ENCODE data around the gene SELENON. TPM values are rescaled to one million over a fixed set of nuclear protein-coding genes. Genes with fewer than 3 reads are reported as not detected.
A peak's percentile ranks its signal among the peaks of the same experiment; 100 is the strongest.

SELENON gene
- total and polyA plus RNA-seq, 2 of the 8 experiments (the other 6 are each of a cell fraction or from before 2014, with no cell fraction given): 43.0 to 77.6 TPM

GRCh38 chr1:25863486-25864262, 63.7 kb downstream of the SELENON start:
- H3K27me3 ChIP-seq (replicated peaks in 1 of 4; ENCODE audit: control insufficient read depth in 3 of 4, extremely low read depth in 1 of 4, insufficient read depth in 3 of 4, low read length in 3 of 4): no peaks in the 10 kb centered on the region
- H2BK15ac ChIP-seq (ENCODE audit: low read length): no peak overlapping the region
- peaks cover 0 to 1% of the 10 kb centered on the region in 2 experiments; a peak in 2 of 4 replicates for H3K79me2 ChIP-seq (ENCODE audit: control insufficient read depth in 1 of 2, insufficient read depth in 2 of 2, low read length in 2 of 2)
- no peak overlapping the region for H3K27ac ChIP-seq (ENCODE audit: low read depth, low read length)
- H4K5ac ChIP-seq (ENCODE audit: insufficient read length, low read depth, low read length): no peak overlapping the region
- no peak overlapping the region for H3K4me2 ChIP-seq (ENCODE audit: insufficient read depth in 1 of 2, low read depth in 2 of 2, low read length in 2 of 2)
- H4K91ac ChIP-seq (replicated peaks; ENCODE audit: insufficient read length, low read length): no peak overlapping the region
- TF ChIP-seq RAD21 (IDR thresholded peaks at IDR 0.05 in 1 of 2, conservative IDR thresholded peaks at IDR 0.05 in 1 of 2; ENCODE audit: low read depth in 2 of 2, low read length in 2 of 2) (peak in 1 of 2 experiments; percentile 9; a peak in 1 of 4 replicates), SAP30 (IDR thresholded peaks at IDR 0.05; ENCODE audit: insufficient read depth, insufficient replicate concordance, low read length) (no peak), USF2 (IDR thresholded peaks at IDR 0.05; ENCODE audit: low read length) (no peak), POLR2AphosphoS5 (IDR thresholded peaks at IDR 0.05; ENCODE audit: low read depth, low read length) (no peak), CTCF (IDR thresholded peaks at IDR 0.05; ENCODE audit: control extremely low read depth in 1 of 3, insufficient read depth in 1 of 3, low read depth in 1 of 3, low read length in 3 of 3) (peak; percentile 2 to 29 (median 26); a peak in 2 of 4 replicates), KDM1A (IDR thresholded peaks at IDR 0.05; ENCODE audit: borderline replicate concordance, low read length) (no peak)
- no peak for DNase-seq (ENCODE audit: low read depth in 1 of 2, low spot score in 2 of 2)
- H3K4me3 ChIP-seq (ENCODE audit: extremely low read depth in 1 of 4, insufficient read depth in 2 of 4, low read depth in 3 of 4, low read length in 4 of 4): no peak overlapping the region
- H3K56ac ChIP-seq (replicated peaks; ENCODE audit: insufficient read length, low read depth, low read length): no peak overlapping the region
- no peak overlapping the region for H2AFZ ChIP-seq (ENCODE audit: low read length)
- no peak overlapping the region for H3K4ac ChIP-seq (replicated peaks; ENCODE audit: insufficient read length, low read depth, low read length)
- WGBS, 2 experiments (ENCODE audit: extremely low coverage in 1 of 2, insufficient coverage in 1 of 2, insufficient read length in 1 of 2, insufficient replicate concordance in 2 of 2, low coverage in 1 of 2, low lambda C conversion rate in 2 of 2, missing lambda C conversion rate in 1 of 2): 92% methylated on average over 25 of the region's 25 CpGs; no CpG with 5 or more reads in 1 of the 2 experiments
- no peak overlapping the region for H3K9ac ChIP-seq (replicated peaks in 1 of 4; ENCODE audit: extremely low read depth in 1 of 4, low read depth in 3 of 4, low read length in 3 of 4)
- peaks cover 0 to 8% (median 1%) of the 10 kb centered on the region in 4 experiments; a peak in 3 of 8 replicates for H3K36me3 ChIP-seq (ENCODE audit: control insufficient read depth in 2 of 4, insufficient read depth in 4 of 4, low read length in 3 of 4)
- H2BK5ac ChIP-seq (ENCODE audit: low read depth, low read length): no peak overlapping the region
- POLR2A ChIA-PET (ENCODE audit: partially characterized antibody): interaction anchor here (1.1 to 1.6 kb wide), 4 partner anchors 12 to 35 kb away, joined by 3 to 5 read pairs (median 4); partner anchors contain the start of gene PAQR7
- no peak overlapping the region; the same call in 1 of the 2 replicates for H4K8ac ChIP-seq (ENCODE audit: extremely low read depth, insufficient read depth, low read length)
- no peak overlapping the region for H3K14ac ChIP-seq (ENCODE audit: insufficient read length)
- H3K9me3 ChIP-seq (ENCODE audit: insufficient read depth in 2 of 2, low read depth in 1 of 2, low read length in 1 of 2): no peaks in the 10 kb centered on the region
- no peak overlapping the region for H2AK5ac ChIP-seq (ENCODE audit: low read depth, low read length)
- H4K20me1 ChIP-seq (replicated peaks in 1 of 2; ENCODE audit: control insufficient read depth in 1 of 2, insufficient read depth in 2 of 2, low read length in 2 of 2): peaks cover 0 to 1% of the 10 kb centered on the region in 2 experiments
- no peaks in the 10 kb centered on the region; the same call in 1 of the 2 replicates for H3K79me1 ChIP-seq (ENCODE audit: low read depth, low read length)
- H3K4me1 ChIP-seq (replicated peaks in 1 of 4; ENCODE audit: control insufficient read depth in 3 of 4, insufficient read depth in 4 of 4, low read length in 3 of 4): peaks cover 3 to 12% (median 7%) of the 10 kb centered on the region in 4 experiments
- CTCF ChIA-PET (ENCODE audit: partially characterized antibody): interaction anchor here (0.7 to 2.6 kb wide), 6 partner anchors 15 to 33 kb away, joined by 3 to 13 read pairs (median 3); no protein-coding TSS in a partner anchor
- no peak overlapping the region for H2BK12ac ChIP-seq (ENCODE audit: low read depth, low read length)
- no peak for FAIRE-seq
- no peak overlapping the region for H3K23ac ChIP-seq (ENCODE audit: insufficient read length)
- no peak overlapping the region for H2BK20ac ChIP-seq (ENCODE audit: low read length)
- H3K23me2 ChIP-seq (ENCODE audit: low read depth, low read length): peaks cover 11% of the 10 kb centered on the region
- H3K18ac ChIP-seq (ENCODE audit: extremely low read depth, low read length): no peak overlapping the region
- no peak overlapping the region for H2BK120ac ChIP-seq (replicated peaks; ENCODE audit: low read depth, low read length)

Data from H1 (cell line).